Mesenchymal stem cell (in vitro differentiated cells and primary cell): Measurements from ENCODE around the gene MED20.

Experiments
- DNase-seq: peaks from one replicate; pipeline ENCODE4 v3.0.0-alpha.2; 2013
- H2AFZ ChIP-seq: one replicate; pipeline ENCODE4 v1.6.1; 2013; ENCODE audit warnings: low read depth, mild to moderate bottlenecking, control low read depth, inconsistent platforms, low read length, moderate library complexity
- H2AK5ac ChIP-seq: 2 replicates; pipeline ENCODE4 v1.6.1; 2013; ENCODE audit warnings: low read length, moderate library complexity, mild to moderate bottlenecking, inconsistent platforms; ENCODE audit not compliant: severe bottlenecking
- H2BK120ac ChIP-seq: one replicate; pipeline ENCODE4 v1.6.1; 2013; ENCODE audit warnings: low read depth, mild to moderate bottlenecking, inconsistent platforms, low read length, moderate library complexity
- H2BK12ac ChIP-seq, 2 experiments: one replicate each; pipeline ENCODE4 v1.6.1; 2013; ENCODE audit warnings: inconsistent platforms in 2 of 2, low read length in 2 of 2, mild to moderate bottlenecking in 2 of 2, moderate library complexity in 2 of 2, control low read depth in 1 of 2
- H2BK15ac ChIP-seq: one replicate; pipeline ENCODE4 v1.6.1; 2013; ENCODE audit warnings: mild to moderate bottlenecking, low read depth, inconsistent platforms; ENCODE audit not compliant: poor library complexity, severe bottlenecking
- H2BK5ac ChIP-seq: 2 replicates; pipeline ENCODE4 v1.6.1; 2013; ENCODE audit warnings: low read depth, mild to moderate bottlenecking, low read length, control low read depth, inconsistent platforms; ENCODE audit not compliant: poor library complexity, severe bottlenecking
- H3K14ac ChIP-seq, 2 experiments: one replicate each; pipeline ENCODE4 v1.6.1; 2013; ENCODE audit warnings: inconsistent platforms in 2 of 2, low read length in 2 of 2, control low read depth in 1 of 2, mild to moderate bottlenecking in 1 of 2, moderate library complexity in 1 of 2
- H3K18ac ChIP-seq, 2 experiments: one replicate each; pipeline ENCODE4 v1.6.1; 2013; ENCODE audit warnings: inconsistent platforms in 2 of 2, low read length in 2 of 2, control low read depth in 1 of 2, low read depth in 1 of 2, mild to moderate bottlenecking in 1 of 2
- H3K23ac ChIP-seq, 2 experiments: one replicate each; pipeline ENCODE4 v1.6.1; 2013; ENCODE audit warnings: inconsistent platforms in 2 of 2, low read length in 2 of 2, mild to moderate bottlenecking in 2 of 2, moderate library complexity in 2 of 2, control low read depth in 1 of 2
- H3K27ac ChIP-seq: 2 replicates; pipeline ENCODE4 v1.5.1; 2013; ENCODE audit warnings: mild to moderate bottlenecking, moderate library complexity, low read length, control low read depth, inconsistent platforms; ENCODE audit not compliant: poor library complexity, severe bottlenecking
- H3K27me3 ChIP-seq, 2 experiments: 2 replicates each; pipeline versions ENCODE4 v1.6.1 to v1.7.0; 2013; ENCODE audit warnings: low read length in 2 of 2, mild to moderate bottlenecking in 2 of 2, moderate library complexity in 2 of 2, control low read depth in 1 of 2, inconsistent platforms in 1 of 2; ENCODE audit not compliant: control insufficient read depth in 1 of 2, insufficient read depth in 1 of 2
- H3K36me3 ChIP-seq, 2 experiments: 2 replicates each; pipeline versions ENCODE4 v1.6.1 to v1.7.0; 2013; ENCODE audit warnings: low read length in 2 of 2, control low read depth in 1 of 2, inconsistent platforms in 1 of 2, low read depth in 1 of 2, mild to moderate bottlenecking in 1 of 2; ENCODE audit not compliant: insufficient read depth in 2 of 2, control insufficient read depth in 1 of 2
- H3K4ac ChIP-seq, 2 experiments: one replicate each; pipeline ENCODE4 v1.6.1; 2013; ENCODE audit warnings: inconsistent platforms in 2 of 2, low read length in 2 of 2, mild to moderate bottlenecking in 2 of 2, moderate library complexity in 2 of 2, control low read depth in 1 of 2, low read depth in 1 of 2
- H3K4me1 ChIP-seq: 2 replicates; pipeline ENCODE4 v1.6.1; 2013; ENCODE audit warnings: low read depth, low read length, control low read depth; ENCODE audit not compliant: control insufficient read depth, insufficient read depth
- H3K4me2 ChIP-seq: 2 replicates; pipeline ENCODE4 v1.6.1; 2013; ENCODE audit warnings: low read length, mild to moderate bottlenecking, inconsistent platforms; ENCODE audit not compliant: poor library complexity, severe bottlenecking
- H3K4me3 ChIP-seq, 2 experiments: 2 replicates each; pipeline versions ENCODE4 v1.5.1 to v1.7.0; 2013; ENCODE audit warnings: low read length in 2 of 2, mild to moderate bottlenecking in 2 of 2, control low read depth in 1 of 2, low read depth in 1 of 2; ENCODE audit not compliant: insufficient read depth in 1 of 2
- H3K79me1 ChIP-seq: replicated peaks from 2 replicates; pipeline ENCODE4 v1.6.1; 2013; ENCODE audit warnings: mild to moderate bottlenecking, control low read depth, low read length, inconsistent platforms; ENCODE audit not compliant: poor library complexity, severe bottlenecking
- H3K9ac ChIP-seq: 2 replicates; pipeline ENCODE4 v1.7.0; 2013; ENCODE audit warnings: mild to moderate bottlenecking, low read length, moderate library complexity
- H3K9me3 ChIP-seq: 2 replicates; pipeline ENCODE4 v1.7.0; 2013; ENCODE audit warnings: mild to moderate bottlenecking, low read length; ENCODE audit not compliant: control insufficient read depth
- H4K8ac ChIP-seq: one replicate; pipeline ENCODE4 v1.6.1; 2013; ENCODE audit warnings: inconsistent platforms, mild to moderate bottlenecking, low read length, moderate library complexity
- H4K91ac ChIP-seq: one replicate; pipeline ENCODE4 v1.6.1; 2013; ENCODE audit warnings: mild to moderate bottlenecking, low read length, inconsistent platforms
- WGBS: methylation state at CpG from one replicate; pipeline ENCODE4 v1.1.7; 2013; ENCODE audit warnings: mixed read lengths; 5-methylcytosine and 5-hydroxymethylcytosine counted together

MED20 gene

GRCh38 chr6:41938590-41939175 is 17.7 kb upstream of the MED20 start:
- WGBS: 71% methylated on average over 5 of the region's 5 CpGs
- H3K27me3 ChIP-seq: no peaks in the 10 kb centered on the region
- H3K27ac ChIP-seq: peak overlapping the region; percentile 70
- no peak overlapping the region for H3K14ac ChIP-seq
- peak overlapping the region; percentile 59 for H2AK5ac ChIP-seq
- peaks cover 35 to 38% of the 10 kb centered on the region in 2 experiments for H3K36me3 ChIP-seq
- peaks cover 11% of the 10 kb centered on the region for H3K79me1 ChIP-seq
- H3K9ac ChIP-seq: peak overlapping the region; percentile 92
- peaks cover 38% of the 10 kb centered on the region for H3K4me1 ChIP-seq
- peak overlapping the region; percentile 59 for H2BK120ac ChIP-seq
- no peaks in the 10 kb centered on the region for H3K9me3 ChIP-seq
- DNase-seq: no peak
- H4K91ac ChIP-seq: peak overlapping the region; percentile 84
- H3K4me2 ChIP-seq: peak overlapping the region; percentile 60
- peak overlapping the region in 1 of 2 experiments; percentile 98 for H3K4me3 ChIP-seq
- no peak overlapping the region for H2BK5ac ChIP-seq
- peak overlapping the region in 1 of 2 experiments; percentile 47 for H2BK12ac ChIP-seq
- peak overlapping the region; percentile 56 for H2BK15ac ChIP-seq
- no peak overlapping the region for H2AFZ ChIP-seq
- H4K8ac ChIP-seq: peak overlapping the region; percentile 27
- H3K4ac ChIP-seq: peak overlapping the region; percentile 56 to 76
- H3K18ac ChIP-seq: peak overlapping the region; percentile 31 to 96
- no peak overlapping the region for H3K23ac ChIP-seq

DNA sequence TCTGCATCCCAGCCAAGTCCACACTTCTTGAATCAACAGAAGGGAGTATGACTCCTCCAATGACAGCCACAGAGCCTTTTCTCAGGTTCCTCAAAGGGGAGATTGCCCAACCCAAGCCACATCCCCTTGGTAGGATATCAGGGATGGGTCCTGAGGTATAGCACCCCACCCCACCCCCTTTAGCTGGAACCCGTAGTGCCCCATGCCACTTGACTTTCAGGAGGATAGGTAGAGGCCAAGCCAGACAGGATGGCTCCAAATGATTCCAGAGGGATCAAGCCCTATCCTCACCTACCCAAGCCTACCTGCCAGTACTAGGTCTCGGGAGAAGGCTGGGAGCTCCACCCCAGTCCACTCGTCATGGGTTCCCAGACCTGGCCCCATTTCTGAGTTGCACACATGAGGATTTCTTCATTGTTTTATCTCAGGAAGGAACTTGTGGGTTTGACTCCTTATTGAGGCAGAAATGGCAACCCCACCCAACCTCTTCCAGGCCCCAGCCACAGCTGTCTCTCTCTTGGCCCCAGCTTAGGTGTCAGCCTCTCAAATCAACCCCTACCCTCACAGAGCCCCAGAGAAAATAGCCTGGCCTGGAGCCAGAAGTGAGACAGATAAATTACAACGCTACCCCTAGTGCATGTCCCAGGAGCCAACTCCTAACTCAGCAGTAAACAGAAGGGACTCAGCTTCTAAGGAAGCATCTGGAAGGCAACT is 17.1 kb upstream of the MED20 start:
- peak overlapping the region; percentile 20 for H2AK5ac ChIP-seq
- no peak overlapping the region for H3K27ac ChIP-seq
- DNase-seq: no peak
- no peak overlapping the region for H2AFZ ChIP-seq
- peak overlapping the region; percentile 31 to 76 for H3K18ac ChIP-seq
- H3K4me2 ChIP-seq: no peak overlapping the region
- H3K79me1 ChIP-seq: peaks cover 12% of the 10 kb centered on the region
- no peak overlapping the region for H2BK5ac ChIP-seq
- peaks cover 40 to 44% of the 10 kb centered on the region in 2 experiments for H3K36me3 ChIP-seq
- peak overlapping the region; percentile 31 for H4K8ac ChIP-seq
- no peaks in the 10 kb centered on the region for H3K27me3 ChIP-seq
- no peak overlapping the region for H3K14ac ChIP-seq
- no peak overlapping the region for H3K4ac ChIP-seq
- H2BK120ac ChIP-seq: peak overlapping the region; percentile 59
- no peak overlapping the region for H3K23ac ChIP-seq
- H2BK12ac ChIP-seq: peak overlapping the region in 1 of 2 experiments; percentile 47
- H3K4me3 ChIP-seq: peak overlapping the region in 1 of 2 experiments; percentile 98
- H3K4me1 ChIP-seq: peaks cover 38% of the 10 kb centered on the region
- H2BK15ac ChIP-seq: no peak overlapping the region
- WGBS: 79% methylated on average over 3 of the region's 4 CpGs
- H3K9me3 ChIP-seq: no peaks in the 10 kb centered on the region
- H4K91ac ChIP-seq: no peak overlapping the region
- peak overlapping the region; percentile 92 for H3K9ac ChIP-seq

- WGBS: 97% methylated on average over 2 of the region's 2 CpGs
- H2BK15ac ChIP-seq: no peak overlapping the region
- no peak overlapping the region for H3K23ac ChIP-seq
These were observed 16.5 kb upstream of the MED20 start for GRCh38 chr6:41937472-41937860.

GRCh38 chr6:41936073-41936837 is 15.3 kb upstream of the MED20 start:
- DNase-seq: peak; percentile 92
- Histone ChIP-seq H2AFZ (no peak overlapping the region), H2BK12ac (no peak overlapping the region), H3K4me3 (no peak overlapping the region), H2AK5ac (no peak overlapping the region), H2BK5ac (no peak overlapping the region), H3K27ac (peak overlapping the region; percentile 1), H3K9ac (peak overlapping the region; percentile 34), H2BK120ac (no peak overlapping the region), H3K4me2 (no peak overlapping the region), H2BK15ac (peak overlapping the region; percentile 46), H3K18ac (peak overlapping the region in 1 of 2 experiments; percentile 52), H4K91ac (no peak overlapping the region), H3K4me1 (peaks cover 31% of the 10 kb centered on the region), H3K27me3 (no peaks in the 10 kb centered on the region), H3K9me3 (no peaks in the 10 kb centered on the region), H3K79me1 (peaks cover 25% of the 10 kb centered on the region), H3K4ac (no peak overlapping the region), H3K23ac (no peak overlapping the region), H3K36me3 (peaks cover 56 to 61% of the 10 kb centered on the region in 2 experiments), H4K8ac (peak overlapping the region; percentile 12), H3K14ac (no peak overlapping the region)
- 75% methylated on average over 8 of the region's 10 CpGs for WGBS

More at GRCh38 chr6:41937472-41937860, 16.5 kb upstream of the MED20 start:
- no peak overlapping the region for H2BK12ac ChIP-seq
- no peak overlapping the region for H4K91ac ChIP-seq
- no peak overlapping the region for H3K14ac ChIP-seq
- no peak overlapping the region for H4K8ac ChIP-seq
- H3K4me3 ChIP-seq: no peak overlapping the region
- H3K27me3 ChIP-seq: no peaks in the 10 kb centered on the region
- H3K27ac ChIP-seq: no peak overlapping the region
- no peak overlapping the region for H3K4ac ChIP-seq
- H3K18ac ChIP-seq: no peak overlapping the region
- peaks cover 45 to 49% of the 10 kb centered on the region in 2 experiments for H3K36me3 ChIP-seq
- peaks cover 16% of the 10 kb centered on the region for H3K79me1 ChIP-seq
- peaks cover 37% of the 10 kb centered on the region for H3K4me1 ChIP-seq
- DNase-seq: no peak
- H2AFZ ChIP-seq: no peak overlapping the region
- H3K9ac ChIP-seq: peak overlapping the region; percentile 27
- no peak overlapping the region for H2BK120ac ChIP-seq
- no peaks in the 10 kb centered on the region for H3K9me3 ChIP-seq
- H2AK5ac ChIP-seq: peak overlapping the region; percentile 20
- H3K4me2 ChIP-seq: no peak overlapping the region
- no peak overlapping the region for H2BK5ac ChIP-seq
